ENCODE results near the gene PRKAG1.

PRKAG1 gene

DNA sequence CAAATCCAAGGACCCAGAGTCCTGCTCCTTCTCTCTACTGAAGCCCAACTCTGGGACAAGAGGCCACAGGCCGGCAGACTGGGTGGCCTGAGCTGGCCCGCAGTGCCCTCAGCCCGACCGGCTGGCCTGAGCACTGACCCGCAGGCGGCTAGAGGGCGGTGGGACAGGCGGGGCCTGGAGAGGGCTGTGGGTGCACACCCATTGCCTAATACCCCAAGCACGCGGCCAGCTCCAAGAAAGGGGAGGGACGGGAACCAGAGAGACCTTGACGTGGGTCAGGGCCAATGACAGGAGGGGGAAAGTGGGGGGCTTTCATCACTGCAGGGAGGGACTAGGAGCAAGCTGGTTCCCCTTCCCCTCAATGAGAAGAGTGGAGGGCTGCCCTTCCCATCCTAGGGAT is 45.0 kb downstream of the PRKAG1 start:
- Histone ChIP-seq H3K36me3 (ENCODE audit: control insufficient read depth, insufficient read depth, low read length) (no peaks in the 10 kb centered on the region), H3K4me1 (ENCODE audit: control insufficient read depth, insufficient read depth, low read length) (peaks cover 11% of the 10 kb centered on the region), H3K4me3 (ENCODE audit: low read depth, low read length) (peak overlapping the region; percentile 13), H3K27me3 (ENCODE audit: control insufficient read depth, insufficient read depth, low read length) (peaks cover 97% of the 10 kb centered on the region), H3K9me3 (ENCODE audit: control insufficient read depth, insufficient read depth, low read length) (no peaks in the 10 kb centered on the region), H3K9ac (ENCODE audit: low read depth, low read length) (no peak overlapping the region)

- Histone ChIP-seq H3K36me3 (ENCODE audit: control insufficient read depth, insufficient read depth, low read length) (no peaks in the 10 kb centered on the region), H3K27me3 (ENCODE audit: control insufficient read depth, insufficient read depth, low read length) (peaks cover 94% of the 10 kb centered on the region), H3K9me3 (ENCODE audit: control insufficient read depth, insufficient read depth, low read length) (no peaks in the 10 kb centered on the region), H3K4me1 (ENCODE audit: control insufficient read depth, insufficient read depth, low read length) (peaks cover 16% of the 10 kb centered on the region), H3K4me3 (ENCODE audit: low read depth, low read length) (peak overlapping the region; percentile 13), H3K9ac (ENCODE audit: low read depth, low read length) (no peak overlapping the region)
Measured at GRCh38 chr12:48972952-48973483, 45.6 kb downstream of the PRKAG1 start.

- Histone ChIP-seq H3K4me3 (ENCODE audit: low read depth, low read length) (peak overlapping the region; percentile 56), H3K36me3 (ENCODE audit: control insufficient read depth, insufficient read depth, low read length) (no peaks in the 10 kb centered on the region), H3K4me1 (ENCODE audit: control insufficient read depth, insufficient read depth, low read length) (peaks cover 20% of the 10 kb centered on the region), H3K9me3 (ENCODE audit: control insufficient read depth, insufficient read depth, low read length) (no peaks in the 10 kb centered on the region), H3K27me3 (ENCODE audit: control insufficient read depth, insufficient read depth, low read length) (peaks cover 93% of the 10 kb centered on the region), H3K9ac (ENCODE audit: low read depth, low read length) (no peak overlapping the region)
Measured at GRCh38 chr12:48972213-48972951, 46.2 kb downstream of the PRKAG1 start.

DNA sequence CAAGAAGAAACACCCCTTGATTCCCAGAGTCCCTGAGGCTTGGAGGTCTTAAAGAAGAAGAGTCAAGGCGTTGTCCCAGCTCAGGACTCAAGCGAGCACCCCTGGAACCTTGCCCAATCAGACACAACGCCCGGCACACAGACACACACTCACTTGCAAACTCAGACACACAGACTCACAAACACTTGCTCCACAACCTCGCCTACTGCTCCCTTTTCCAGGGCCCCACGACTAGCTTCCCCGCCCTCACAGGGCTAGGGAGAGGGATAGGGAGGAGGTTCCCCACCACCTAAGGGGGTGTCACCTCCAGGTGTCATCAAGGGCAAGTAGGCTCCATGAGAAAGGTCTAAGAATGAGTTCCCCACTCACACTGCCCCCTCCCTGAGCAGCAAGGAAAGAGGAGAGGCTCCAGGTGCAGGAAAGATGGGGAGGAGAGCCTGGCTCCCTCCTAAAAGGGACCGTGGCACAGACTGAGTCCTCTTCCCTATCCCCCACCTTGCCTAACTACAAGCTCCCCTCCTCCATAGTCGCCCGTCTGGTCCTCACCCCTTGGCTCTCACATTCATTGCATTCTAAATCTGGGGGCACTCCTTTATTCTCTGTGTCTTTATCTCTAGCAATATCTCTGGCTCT is 47.8 kb downstream of the PRKAG1 start:
- Histone ChIP-seq H3K9ac (ENCODE audit: low read depth, low read length) (no peak overlapping the region), H3K36me3 (ENCODE audit: control insufficient read depth, insufficient read depth, low read length) (no peaks in the 10 kb centered on the region), H3K9me3 (ENCODE audit: control insufficient read depth, insufficient read depth, low read length) (no peaks in the 10 kb centered on the region), H3K4me1 (ENCODE audit: control insufficient read depth, insufficient read depth, low read length) (peaks cover 25% of the 10 kb centered on the region), H3K27me3 (ENCODE audit: control insufficient read depth, insufficient read depth, low read length) (peaks cover 83% of the 10 kb centered on the region), H3K4me3 (ENCODE audit: low read depth, low read length) (peak overlapping the region; percentile 56)

DNA sequence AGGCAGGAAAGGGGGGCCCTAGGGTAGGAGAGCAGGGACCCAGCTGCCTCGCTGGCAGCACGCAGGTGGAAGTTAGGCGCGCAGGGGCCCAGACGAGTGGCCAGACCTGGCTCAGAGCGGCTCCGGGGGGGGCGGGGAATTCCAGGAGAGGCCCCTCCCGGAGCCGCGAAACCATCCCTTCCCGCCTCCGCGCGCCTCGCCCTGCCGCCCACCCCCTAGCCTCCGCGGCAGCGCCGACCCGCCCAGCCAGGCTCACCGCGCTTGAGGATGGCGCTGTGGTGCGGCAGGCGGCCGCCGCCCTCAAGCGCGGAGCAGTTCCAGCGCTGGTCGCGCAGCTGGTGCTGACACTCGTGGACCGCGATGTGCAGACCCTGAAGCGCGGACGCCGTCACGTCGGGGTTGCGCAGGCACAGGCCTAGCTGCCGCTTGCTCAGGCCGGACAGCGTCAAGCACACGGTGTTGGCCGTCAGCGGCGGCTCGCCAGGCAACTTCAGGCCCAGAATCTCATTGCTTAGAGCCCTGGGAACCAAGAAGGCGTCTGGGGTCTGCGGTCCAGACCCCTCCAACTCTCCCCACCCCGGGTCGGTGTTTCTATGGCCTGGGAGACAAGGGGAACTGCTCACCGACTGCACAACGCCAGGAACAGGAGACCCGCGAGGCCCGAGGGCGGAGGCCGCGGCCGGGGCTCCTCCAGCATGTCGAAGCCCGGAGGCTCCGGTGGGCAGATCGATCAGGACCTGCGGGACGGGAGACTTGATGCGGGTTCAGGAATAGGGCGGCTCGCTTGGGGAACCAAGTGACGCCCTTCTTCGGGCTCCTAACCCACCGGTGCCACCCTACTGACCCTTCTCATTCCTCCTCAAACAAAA is 48.5 kb downstream of the PRKAG1 start:
- H3K9ac ChIP-seq (ENCODE audit: low read depth, low read length): no peak overlapping the region

GRCh38 chr12:48969160-48969771 is 49.3 kb downstream of the PRKAG1 start:
- Histone ChIP-seq H3K4me3 (ENCODE audit: low read depth, low read length) (peak overlapping the region; percentile 18), H3K4me1 (ENCODE audit: control insufficient read depth, insufficient read depth, low read length) (peaks cover 38% of the 10 kb centered on the region), H3K27me3 (ENCODE audit: control insufficient read depth, insufficient read depth, low read length) (peaks cover 68% of the 10 kb centered on the region), H3K36me3 (ENCODE audit: control insufficient read depth, insufficient read depth, low read length) (no peaks in the 10 kb centered on the region), H3K9ac (ENCODE audit: low read depth, low read length) (no peak overlapping the region), H3K9me3 (ENCODE audit: control insufficient read depth, insufficient read depth, low read length) (no peaks in the 10 kb centered on the region)

More for the DNA sequence above, 48.5 kb downstream of the PRKAG1 start:
- H3K27me3 ChIP-seq (ENCODE audit: control insufficient read depth, insufficient read depth, low read length): peaks cover 76% of the 10 kb centered on the region
- H3K36me3 ChIP-seq (ENCODE audit: control insufficient read depth, insufficient read depth, low read length): no peaks in the 10 kb centered on the region
- H3K4me1 ChIP-seq (ENCODE audit: control insufficient read depth, insufficient read depth, low read length): peaks cover 31% of the 10 kb centered on the region
- peak overlapping the region; percentile 56 for H3K4me3 ChIP-seq (ENCODE audit: low read depth, low read length)
- H3K9me3 ChIP-seq (ENCODE audit: control insufficient read depth, insufficient read depth, low read length): no peaks in the 10 kb centered on the region

- peaks cover 40% of the 10 kb centered on the region for H3K4me1 ChIP-seq (ENCODE audit: control insufficient read depth, insufficient read depth, low read length)
- no peak overlapping the region for H3K9ac ChIP-seq (ENCODE audit: low read depth, low read length)
- H3K4me3 ChIP-seq (ENCODE audit: low read depth, low read length): no peak overlapping the region
- H3K36me3 ChIP-seq (ENCODE audit: control insufficient read depth, insufficient read depth, low read length): no peaks in the 10 kb centered on the region
- no peaks in the 10 kb centered on the region for H3K9me3 ChIP-seq (ENCODE audit: control insufficient read depth, insufficient read depth, low read length)
- peaks cover 60% of the 10 kb centered on the region for H3K27me3 ChIP-seq (ENCODE audit: control insufficient read depth, insufficient read depth, low read length)
Measured at GRCh38 chr12:48968467-48968866, 50.1 kb downstream of the PRKAG1 start.

- H3K27me3 ChIP-seq (ENCODE audit: control insufficient read depth, insufficient read depth, low read length): peaks cover 55% of the 10 kb centered on the region
- H3K9ac ChIP-seq (ENCODE audit: low read depth, low read length): no peak overlapping the region
- peaks cover 40% of the 10 kb centered on the region for H3K4me1 ChIP-seq (ENCODE audit: control insufficient read depth, insufficient read depth, low read length)
Measured at GRCh38 chr12:48967991-48968390, 50.6 kb downstream of the PRKAG1 start.

DNA sequence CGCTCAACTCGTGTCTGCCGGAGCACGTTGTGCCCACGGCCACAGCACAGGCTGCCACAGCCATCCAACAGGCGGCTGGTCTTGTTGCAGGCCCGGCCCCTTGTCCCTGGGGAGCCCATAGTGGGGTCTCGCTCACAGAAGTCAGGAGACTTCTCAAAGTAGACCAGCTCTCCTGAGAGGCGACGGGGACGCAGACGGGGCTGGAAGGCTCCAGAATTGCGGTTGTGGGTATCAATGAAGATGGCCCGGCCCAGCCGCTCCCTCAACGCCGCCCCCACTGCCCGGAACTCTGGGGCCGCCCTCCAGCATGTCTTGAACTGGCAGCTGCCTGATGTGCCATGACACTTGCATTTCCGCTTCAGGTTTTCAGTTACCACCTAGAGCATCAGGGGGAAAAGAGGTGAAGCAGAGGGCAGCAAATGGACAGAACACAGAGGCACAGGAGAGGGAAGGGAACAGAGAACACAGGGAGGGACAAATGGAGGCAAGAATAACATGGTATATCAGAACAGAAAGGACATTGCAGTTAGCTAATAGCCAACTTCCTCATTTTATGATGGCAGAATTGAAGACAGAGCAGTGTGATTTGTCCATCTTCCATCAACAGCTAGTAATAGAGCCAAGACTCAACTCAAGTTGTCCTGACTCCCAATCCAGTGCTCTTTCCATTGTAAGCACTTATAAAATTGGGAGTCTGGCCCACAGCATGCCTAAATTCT is 52.2 kb downstream of the PRKAG1 start:
- peaks cover 37% of the 10 kb centered on the region for H3K4me1 ChIP-seq (ENCODE audit: control insufficient read depth, insufficient read depth, low read length)
- no peak overlapping the region for H3K4me3 ChIP-seq (ENCODE audit: low read depth, low read length)
- H3K36me3 ChIP-seq (ENCODE audit: control insufficient read depth, insufficient read depth, low read length): no peaks in the 10 kb centered on the region
- H3K9me3 ChIP-seq (ENCODE audit: control insufficient read depth, insufficient read depth, low read length): no peaks in the 10 kb centered on the region
- peaks cover 38% of the 10 kb centered on the region for H3K27me3 ChIP-seq (ENCODE audit: control insufficient read depth, insufficient read depth, low read length)
- H3K9ac ChIP-seq (ENCODE audit: low read depth, low read length): no peak overlapping the region

More at GRCh38 chr12:48967991-48968390, 50.6 kb downstream of the PRKAG1 start:
- H3K36me3 ChIP-seq (ENCODE audit: control insufficient read depth, insufficient read depth, low read length): no peaks in the 10 kb centered on the region
- H3K9me3 ChIP-seq (ENCODE audit: control insufficient read depth, insufficient read depth, low read length): no peaks in the 10 kb centered on the region
- H3K4me3 ChIP-seq (ENCODE audit: low read depth, low read length): no peak overlapping the region

DNA sequence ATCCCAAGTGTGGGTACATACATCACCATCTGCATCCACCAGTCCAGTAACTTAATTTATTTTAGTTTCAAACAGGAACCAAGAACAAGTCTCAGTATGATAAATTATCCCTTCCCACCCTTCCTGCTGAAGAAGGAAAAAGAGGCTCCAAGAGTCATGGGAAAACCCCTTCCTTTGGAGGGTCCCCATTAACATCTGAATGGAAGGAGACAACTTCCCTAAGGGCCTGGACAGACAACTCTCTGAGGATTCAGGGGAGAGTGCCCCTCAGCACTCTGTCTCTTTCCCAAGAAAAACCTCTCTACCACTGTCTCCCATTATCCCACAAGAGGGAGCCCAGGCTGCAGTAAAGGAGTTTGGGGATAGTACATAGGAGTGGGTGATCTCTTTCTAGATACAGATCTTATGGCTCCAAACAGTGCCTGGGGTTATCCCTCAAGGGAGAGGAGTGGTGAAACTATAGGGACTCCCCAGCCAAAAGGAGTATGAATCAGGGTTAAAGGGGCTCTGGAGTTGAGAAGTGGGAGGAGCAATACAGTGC is 53.2 kb downstream of the PRKAG1 start:
- Histone ChIP-seq H3K9me3 (ENCODE audit: control insufficient read depth, insufficient read depth, low read length) (no peaks in the 10 kb centered on the region), H3K36me3 (ENCODE audit: control insufficient read depth, insufficient read depth, low read length) (no peaks in the 10 kb centered on the region), H3K4me1 (ENCODE audit: control insufficient read depth, insufficient read depth, low read length) (peaks cover 29% of the 10 kb centered on the region), H3K27me3 (ENCODE audit: control insufficient read depth, insufficient read depth, low read length) (peaks cover 29% of the 10 kb centered on the region), H3K4me3 (ENCODE audit: low read depth, low read length) (no peak overlapping the region), H3K9ac (ENCODE audit: low read depth, low read length) (no peak overlapping the region)

Data from iPS-15b (cell line).